Measurements from ENCODE around the gene TRAM2. TPM values are rescaled to one million over a fixed set of nuclear protein-coding genes. Genes with fewer than 3 reads are reported as not detected.

TRAM2 gene
- 28.4 and 28.8 TPM in 2 replicates for total RNA-seq (2014; rRNA removed; shearing (Covaris generic))

DNA sequence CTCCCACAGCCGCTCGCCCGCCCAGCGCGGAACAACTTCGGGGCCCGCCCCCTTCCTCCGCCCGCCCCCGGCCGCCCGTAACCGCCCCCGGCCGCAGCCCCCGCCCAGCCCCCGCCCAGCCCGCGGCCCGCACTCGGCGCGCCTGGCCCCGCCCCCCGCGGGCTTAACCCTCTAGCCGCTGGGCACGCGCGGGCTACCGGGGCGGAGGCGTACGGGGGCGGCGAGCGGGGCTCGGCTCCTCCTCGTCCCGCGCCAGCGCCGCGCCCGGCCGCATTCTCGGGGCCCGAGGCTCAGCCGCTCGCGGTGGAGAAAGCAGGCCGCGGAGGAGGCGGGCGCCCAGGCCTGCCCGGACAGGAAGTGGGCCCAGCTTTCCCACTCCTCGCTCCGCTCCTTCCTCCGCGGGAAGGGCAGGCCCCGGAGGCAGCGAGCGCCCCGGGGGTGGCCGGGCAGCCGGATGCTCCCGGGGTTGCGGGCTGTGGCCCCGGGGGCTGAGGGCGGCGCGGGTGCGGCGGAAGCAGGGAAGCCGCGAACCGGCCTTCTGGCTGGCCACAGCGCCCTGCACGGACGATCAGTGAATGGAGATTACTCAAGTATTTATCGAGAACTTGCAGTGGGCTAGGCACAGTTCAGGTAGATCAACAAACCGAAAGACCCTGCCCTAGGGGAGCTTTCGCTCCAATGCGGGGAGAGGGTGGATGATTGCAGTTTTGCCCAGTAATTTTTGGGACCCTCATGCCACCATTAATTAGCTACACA, at the start of gene TRAM2:
Gene TRAM2 (minus strand): TSS at position 39 of the 756 bp plus-strand sequence. CDS start 145 bp downstream, outside the sequence.
- Histone ChIP-seq H3K4me3 (peak within 1 kb of the TSS; percentile 87), H3K36me3 (no peaks in the 10 kb centered on the region), H3K4me1 (peaks cover 35% of the 10 kb centered on the region), H3K27me3 (no peaks in the 10 kb centered on the region), H3K9me3 (replicated peaks) (no peaks in the 10 kb centered on the region), H3K27ac (peak within 1 kb of the TSS; percentile 95)
- peak; percentile 78 to 81 for DNase-seq

DNA sequence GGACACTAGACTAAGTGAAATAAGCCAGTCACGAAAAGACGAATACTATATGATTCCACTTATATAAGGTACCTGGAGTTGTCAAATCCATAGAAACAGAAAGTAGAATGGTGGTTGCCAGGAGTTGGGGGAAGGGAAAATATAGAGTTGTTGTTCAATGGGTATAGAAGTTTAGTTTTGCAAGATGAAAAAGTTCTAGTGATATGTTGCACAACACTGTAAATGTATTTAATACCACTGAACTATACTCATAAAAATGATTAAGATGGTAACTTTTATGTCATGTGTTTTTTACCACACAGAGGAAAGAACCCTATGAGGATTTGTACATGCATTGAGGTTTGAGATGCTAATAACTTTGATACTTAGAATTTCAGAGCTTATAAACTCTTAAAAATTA, 46.0 kb upstream of the TRAM2 start:
- no peaks in the 10 kb centered on the region for H3K36me3 ChIP-seq
- H3K9me3 ChIP-seq (replicated peaks), result no peaks in the 10 kb centered on the region
- H3K27me3 ChIP-seq, result no peaks in the 10 kb centered on the region
- no peak for DNase-seq
- H3K27ac ChIP-seq, result no peak overlapping the region
- no peak overlapping the region for H3K4me3 ChIP-seq
- H3K4me1 ChIP-seq, result no peaks in the 10 kb centered on the region

DNA sequence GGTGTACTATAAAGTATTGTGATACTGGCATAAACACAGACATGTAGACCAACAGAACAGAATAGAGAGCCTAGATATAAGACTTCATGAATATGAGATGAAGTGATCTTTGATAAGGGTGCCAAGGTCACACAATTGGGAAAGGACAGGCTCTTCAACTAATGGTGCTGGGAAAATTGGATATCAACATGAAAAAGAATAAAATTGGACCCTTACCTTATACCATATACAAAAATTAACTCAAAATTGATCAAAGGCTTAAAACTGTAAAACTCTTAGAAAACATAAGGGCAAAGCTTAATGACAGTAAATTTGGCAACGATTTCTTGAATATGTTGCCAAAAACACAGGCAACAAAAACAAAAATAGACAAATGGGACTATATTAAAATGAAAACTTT, 44.8 kb upstream of the TRAM2 start:
- Histone ChIP-seq H3K27ac (no peak overlapping the region), H3K4me3 (no peak overlapping the region), H3K9me3 (replicated peaks) (no peaks in the 10 kb centered on the region), H3K27me3 (no peaks in the 10 kb centered on the region), H3K4me1 (no peaks in the 10 kb centered on the region), H3K36me3 (no peaks in the 10 kb centered on the region)
- DNase-seq, result no peak

DNA sequence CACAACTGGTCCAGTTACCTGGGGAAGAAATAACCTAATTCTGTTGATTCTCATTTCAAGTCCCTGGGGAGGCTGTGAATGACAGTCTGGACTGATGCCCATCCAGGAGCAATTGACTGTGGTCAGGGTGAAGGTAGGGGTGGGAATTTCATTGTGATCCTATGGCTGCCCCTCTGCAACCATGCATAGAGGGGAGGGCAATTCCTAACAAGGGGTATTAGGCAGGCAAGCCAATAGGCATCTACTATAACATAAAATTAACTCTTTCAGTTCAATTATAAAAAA, 44.0 kb upstream of the TRAM2 start:
- Histone ChIP-seq H3K36me3 (no peaks in the 10 kb centered on the region), H3K4me3 (no peak overlapping the region), H3K27me3 (no peaks in the 10 kb centered on the region), H3K9me3 (replicated peaks) (no peaks in the 10 kb centered on the region), H3K27ac (no peak overlapping the region), H3K4me1 (no peaks in the 10 kb centered on the region)
- DNase-seq, result no peak

DNA sequence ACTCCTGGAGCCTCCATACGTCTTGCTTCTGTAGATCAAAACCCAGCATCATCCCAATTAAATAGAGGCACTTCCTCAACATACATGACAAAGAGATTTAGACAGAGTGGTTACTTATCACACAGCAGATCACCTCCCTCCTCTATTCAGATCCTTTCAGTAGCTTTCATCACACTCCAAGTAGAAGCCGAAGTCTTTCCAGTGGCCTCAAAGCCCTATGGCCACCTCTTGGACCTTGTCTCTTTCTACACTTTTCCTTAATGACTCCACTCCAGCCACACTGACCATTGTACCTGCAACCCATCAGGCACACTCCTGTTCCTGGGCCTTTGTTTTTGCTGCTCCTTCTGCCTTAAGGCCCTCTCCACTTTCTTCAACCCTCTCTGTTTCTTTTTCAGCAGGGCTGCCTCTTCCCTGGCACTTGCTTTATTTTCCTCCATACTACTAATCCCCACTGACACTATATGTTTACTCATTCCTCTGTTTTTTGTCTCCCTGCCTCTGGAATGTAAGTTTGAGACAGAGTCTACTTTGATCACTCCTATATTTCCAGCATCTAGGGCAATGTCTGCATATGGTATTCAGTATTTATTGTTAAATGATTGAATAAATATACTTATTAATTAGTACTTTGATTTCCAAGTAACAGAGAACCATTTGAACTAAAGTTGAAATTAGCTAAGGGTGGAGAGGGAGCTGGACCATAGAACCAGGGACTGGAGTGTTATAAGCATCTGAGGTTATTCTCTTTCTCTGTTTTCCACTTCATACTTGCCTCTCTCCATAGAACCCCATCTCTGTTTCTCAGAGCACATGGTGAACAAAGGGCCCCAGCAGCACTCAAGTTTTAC, 43.4 kb upstream of the TRAM2 start:
- Histone ChIP-seq H3K9me3 (replicated peaks) (no peaks in the 10 kb centered on the region), H3K27me3 (no peaks in the 10 kb centered on the region), H3K27ac (no peak overlapping the region), H3K36me3 (no peaks in the 10 kb centered on the region), H3K4me3 (no peak overlapping the region), H3K4me1 (no peaks in the 10 kb centered on the region)
- DNase-seq, result no peak

GRCh38 chr6:52617087-52617486, 40.2 kb upstream of the TRAM2 start:
- H3K4me1 ChIP-seq, result peaks cover 8% of the 10 kb centered on the region; the same call in 1 of the 2 replicates
- no peak overlapping the region for H3K4me3 ChIP-seq
- no peaks in the 10 kb centered on the region for H3K36me3 ChIP-seq
- no peaks in the 10 kb centered on the region for H3K27me3 ChIP-seq
- DNase-seq, result no peak
- H3K27ac ChIP-seq, result no peak overlapping the region
- H3K9me3 ChIP-seq (replicated peaks), result no peaks in the 10 kb centered on the region

- Histone ChIP-seq H3K4me1 (peaks cover 8% of the 10 kb centered on the region; the same call in 1 of the 2 replicates), H3K9me3 (replicated peaks) (no peaks in the 10 kb centered on the region), H3K27me3 (no peaks in the 10 kb centered on the region), H3K4me3 (no peak overlapping the region), H3K36me3 (no peaks in the 10 kb centered on the region), H3K27ac (no peak overlapping the region)
- no peak for DNase-seq
These were observed 39.3 kb upstream of the TRAM2 start for GRCh38 chr6:52616059-52616690.

- Histone ChIP-seq H3K27me3 (no peaks in the 10 kb centered on the region), H3K9me3 (replicated peaks) (no peaks in the 10 kb centered on the region), H3K36me3 (no peaks in the 10 kb centered on the region), H3K27ac (0 out of 2 replicates have a peak overlapping the region, but pooled peaks have one; percentile 7), H3K4me1 (peaks cover 8% of the 10 kb centered on the region; the same call in 1 of the 2 replicates), H3K4me3 (no peak overlapping the region)
- peak in 1 of 2 experiments; percentile 59 for DNase-seq
These were observed 35.6 kb upstream of the TRAM2 start for GRCh38 chr6:52612336-52613054.

GRCh38 chr6:52611833-52612232, 35.0 kb upstream of the TRAM2 start:
- no peak for DNase-seq
- Histone ChIP-seq H3K4me1 (peaks cover 8% of the 10 kb centered on the region; the same call in 1 of the 2 replicates), H3K9me3 (replicated peaks) (no peaks in the 10 kb centered on the region), H3K27me3 (no peaks in the 10 kb centered on the region), H3K27ac (no peak overlapping the region), H3K36me3 (no peaks in the 10 kb centered on the region), H3K4me3 (no peak overlapping the region)

DNA sequence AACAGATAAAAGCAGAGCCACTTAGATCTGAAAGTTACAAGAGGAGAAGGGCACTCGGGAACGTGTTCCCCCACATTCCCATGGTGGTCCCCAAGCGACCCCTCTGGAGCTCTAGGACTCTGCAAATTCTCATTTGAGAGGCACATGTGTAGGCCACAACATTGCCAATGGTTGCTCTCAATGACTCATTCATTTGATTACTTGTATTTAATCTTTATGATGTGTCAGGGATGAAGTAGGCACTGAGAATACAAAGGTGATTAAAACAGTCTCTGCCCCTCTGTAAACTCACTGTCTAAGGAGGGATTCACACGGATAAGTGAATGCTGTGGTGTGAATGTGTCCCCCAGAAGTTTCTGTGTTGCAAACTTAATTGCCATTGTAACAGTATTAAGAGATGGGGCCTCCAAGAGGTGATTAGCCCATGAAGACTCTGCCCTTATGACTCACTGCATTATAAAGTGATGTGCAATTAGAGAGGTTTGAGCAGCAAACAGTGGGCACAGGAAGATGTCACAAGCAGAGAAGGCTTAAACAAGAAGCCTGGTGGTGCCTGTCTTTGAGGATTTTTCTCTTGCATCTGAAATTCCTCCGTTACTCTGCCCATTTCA, 34.0 kb upstream of the TRAM2 start:
- Histone ChIP-seq H3K9me3 (replicated peaks) (no peaks in the 10 kb centered on the region), H3K27ac (no peak overlapping the region)
- no peak for DNase-seq

GRCh38 chr6:52610011-52610410, 33.2 kb upstream of the TRAM2 start:
- H3K4me3 ChIP-seq, result no peak overlapping the region
- H3K27me3 ChIP-seq, result no peaks in the 10 kb centered on the region
- no peaks in the 10 kb centered on the region for H3K9me3 ChIP-seq (replicated peaks)
- no peak for DNase-seq
- H3K4me1 ChIP-seq, result peaks cover 8% of the 10 kb centered on the region; the same call in 1 of the 2 replicates
- no peaks in the 10 kb centered on the region for H3K36me3 ChIP-seq
- no peak overlapping the region for H3K27ac ChIP-seq

More for the DNA sequence above, 34.0 kb upstream of the TRAM2 start:
- Histone ChIP-seq H3K36me3 (no peaks in the 10 kb centered on the region), H3K27me3 (no peaks in the 10 kb centered on the region), H3K4me1 (peaks cover 8% of the 10 kb centered on the region; the same call in 1 of the 2 replicates), H3K4me3 (no peak overlapping the region)

- no peak overlapping the region for H3K27ac ChIP-seq
- no peaks in the 10 kb centered on the region for H3K36me3 ChIP-seq
- H3K4me3 ChIP-seq, result no peak overlapping the region
- no peaks in the 10 kb centered on the region for H3K4me1 ChIP-seq
- no peak for DNase-seq
- no peaks in the 10 kb centered on the region for H3K27me3 ChIP-seq
- H3K9me3 ChIP-seq (replicated peaks), result no peaks in the 10 kb centered on the region
These were observed 28.8 kb upstream of the TRAM2 start for GRCh38 chr6:52605610-52606185.

GRCh38 chr6:52603000-52603795, 26.3 kb upstream of the TRAM2 start:
- H3K27ac ChIP-seq, result no peak overlapping the region
- DNase-seq, result peak in 1 of 2 experiments; percentile 15
- H3K4me3 ChIP-seq, result no peak overlapping the region
- peaks cover 4% of the 10 kb centered on the region; the same call in 1 of the 2 replicates for H3K4me1 ChIP-seq
- no peaks in the 10 kb centered on the region for H3K9me3 ChIP-seq (replicated peaks)
- no peaks in the 10 kb centered on the region for H3K27me3 ChIP-seq
- H3K36me3 ChIP-seq, result no peaks in the 10 kb centered on the region
